ENCODE results near the gene NPIPA1. TPM values are rescaled to one million over a fixed set of nuclear protein-coding genes. Genes with fewer than 3 reads are reported as not detected.
"Not testable (repeated sequence)": the region's sequence is repeated elsewhere in the genome, so short reads cannot be mapped to it uniquely, and the experiment has no call there.

NPIPA1 gene
- total and polyA plus RNA-seq, 2 donors from 2014 or later = 26.7 to 79.3 TPM

GRCh38 chr16:14937994-14938393, 751 bp downstream of the NPIPA1 start:
- H3K4me1 ChIP-seq (ENCODE audit: control insufficient read depth in 2 of 3, insufficient read depth in 2 of 3, low read depth in 1 of 3, low read length in 3 of 3); intact Hi-C loops (cut with DNase I); H3K36me3 ChIP-seq (ENCODE audit: control insufficient read depth in 2 of 3, insufficient read depth in 3 of 3, low read length in 3 of 3); DNase-seq; H3K9me3 ChIP-seq (ENCODE audit: control insufficient read depth in 2 of 3, insufficient read depth in 1 of 3, low read length in 3 of 3); H3K27ac ChIP-seq (ENCODE audit: low read depth in 2 of 2, low read length in 2 of 2); H3K4me3 ChIP-seq (ENCODE audit: low read length in 3 of 3); FAIRE-seq; H3K27me3 ChIP-seq (ENCODE audit: control insufficient read depth, insufficient read depth, low read length); H3K9ac ChIP-seq (ENCODE audit: low read length in 3 of 3): not testable (repeated sequence)

DNA sequence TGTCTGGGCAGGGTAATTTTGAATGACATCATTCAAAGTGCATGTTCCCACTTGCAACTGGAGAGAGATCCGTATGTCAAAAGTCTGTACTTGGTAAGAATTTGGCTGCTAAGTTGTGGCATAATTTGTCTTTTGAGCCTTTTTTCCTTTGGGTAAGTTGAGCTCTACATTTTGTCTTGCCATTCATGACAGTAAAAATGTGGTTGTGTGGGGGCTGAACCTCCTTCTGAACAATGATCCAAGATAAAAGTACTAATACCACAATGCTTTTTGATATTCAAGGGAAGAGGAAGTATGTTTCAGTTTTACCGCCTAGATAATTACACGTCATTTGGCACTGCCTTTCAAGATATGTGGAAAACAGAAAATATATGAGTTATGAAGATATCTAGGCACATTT, 5.4 kb downstream of the NPIPA1 start:
- H3K4me3 ChIP-seq (ENCODE audit: low read length in 3 of 3); FAIRE-seq; H3K4me1 ChIP-seq (ENCODE audit: control insufficient read depth in 2 of 3, insufficient read depth in 2 of 3, low read depth in 1 of 3, low read length in 3 of 3); H3K9ac ChIP-seq (ENCODE audit: low read length in 3 of 3); DNase-seq; H3K9me3 ChIP-seq (ENCODE audit: control insufficient read depth in 2 of 3, insufficient read depth in 1 of 3, low read length in 3 of 3); H3K27ac ChIP-seq (ENCODE audit: low read depth in 2 of 2, low read length in 2 of 2); intact Hi-C loops (cut with DNase I); H3K36me3 ChIP-seq (ENCODE audit: control insufficient read depth in 2 of 3, insufficient read depth in 3 of 3, low read length in 3 of 3); H3K27me3 ChIP-seq (ENCODE audit: control insufficient read depth, insufficient read depth, low read length): not testable (repeated sequence)

DNA sequence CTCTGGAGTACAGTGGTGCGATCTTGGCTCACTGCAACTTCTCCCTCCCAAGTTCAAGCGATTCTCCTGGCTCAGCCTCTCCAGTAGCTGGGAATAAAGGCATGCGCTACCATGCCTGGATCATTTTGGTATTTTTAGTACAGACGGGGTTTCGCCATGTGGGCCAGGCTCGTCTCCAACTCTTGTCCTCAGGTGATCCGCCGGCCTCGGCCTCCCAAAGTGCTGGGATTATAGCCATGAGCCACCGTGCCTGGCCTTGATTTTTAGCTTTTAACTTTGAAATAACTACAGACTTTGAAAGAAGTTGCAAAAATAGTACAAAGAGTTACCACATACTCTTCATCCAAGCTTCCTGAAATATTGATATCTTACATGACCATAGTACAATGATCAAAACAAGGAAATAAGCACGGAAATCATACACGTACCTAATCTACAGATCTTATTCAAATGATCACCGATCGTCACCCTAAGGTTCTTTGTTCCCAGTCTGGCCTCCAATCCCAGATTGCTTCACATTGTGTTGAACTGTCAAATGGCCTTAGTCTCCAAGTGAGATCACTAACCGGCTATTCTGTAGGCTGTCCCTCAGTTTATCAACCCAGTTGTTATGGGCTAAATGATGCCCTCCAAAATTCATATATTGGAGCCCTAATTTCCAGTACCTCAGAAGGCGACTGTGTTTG, 18.4 kb downstream of the NPIPA1 start:
- no peak overlapping the region for H3K9ac ChIP-seq (ENCODE audit: low read length in 3 of 3)
- FAIRE-seq = no peak
- peak in 1 of 5 donors; percentile 66 for DNase-seq
- H3K9me3 ChIP-seq (ENCODE audit: control insufficient read depth in 2 of 3, insufficient read depth in 1 of 3, low read length in 3 of 3) = no peaks in the 10 kb centered on the region
- H3K27me3 ChIP-seq (ENCODE audit: control insufficient read depth, insufficient read depth, low read length) = no peaks in the 10 kb centered on the region
- no peak overlapping the region for H3K4me3 ChIP-seq (ENCODE audit: low read length in 3 of 3)
- intact Hi-C loops (cut with DNase I) = no loop called here
- H3K4me1 ChIP-seq (ENCODE audit: control insufficient read depth in 2 of 3, insufficient read depth in 2 of 3, low read depth in 1 of 3, low read length in 3 of 3) = peaks cover 0 to 2% (median 0%) of the 10 kb centered on the region in 3 donors
- H3K27ac ChIP-seq (ENCODE audit: low read depth in 2 of 2, low read length in 2 of 2) = no peak overlapping the region
- no peaks in the 10 kb centered on the region for H3K36me3 ChIP-seq (ENCODE audit: control insufficient read depth in 2 of 3, insufficient read depth in 3 of 3, low read length in 3 of 3)
- TF ChIP-seq, protein P1, sequence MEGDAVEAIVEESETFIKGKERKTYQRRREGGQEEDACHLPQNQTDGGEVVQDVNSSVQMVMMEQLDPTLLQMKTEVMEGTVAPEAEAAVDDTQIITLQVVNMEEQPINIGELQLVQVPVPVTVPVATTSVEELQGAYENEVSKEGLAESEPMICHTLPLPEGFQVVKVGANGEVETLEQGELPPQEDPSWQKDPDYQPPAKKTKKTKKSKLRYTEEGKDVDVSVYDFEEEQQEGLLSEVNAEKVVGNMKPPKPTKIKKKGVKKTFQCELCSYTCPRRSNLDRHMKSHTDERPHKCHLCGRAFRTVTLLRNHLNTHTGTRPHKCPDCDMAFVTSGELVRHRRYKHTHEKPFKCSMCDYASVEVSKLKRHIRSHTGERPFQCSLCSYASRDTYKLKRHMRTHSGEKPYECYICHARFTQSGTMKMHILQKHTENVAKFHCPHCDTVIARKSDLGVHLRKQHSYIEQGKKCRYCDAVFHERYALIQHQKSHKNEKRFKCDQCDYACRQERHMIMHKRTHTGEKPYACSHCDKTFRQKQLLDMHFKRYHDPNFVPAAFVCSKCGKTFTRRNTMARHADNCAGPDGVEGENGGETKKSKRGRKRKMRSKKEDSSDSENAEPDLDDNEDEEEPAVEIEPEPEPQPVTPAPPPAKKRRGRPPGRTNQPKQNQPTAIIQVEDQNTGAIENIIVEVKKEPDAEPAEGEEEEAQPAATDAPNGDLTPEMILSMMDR (IDR thresholded peaks at IDR 0.05; ENCODE audit: borderline replicate concordance, extremely low read depth, insufficient read depth) = no peak

GRCh38 chr16:14957576-14958322, 20.5 kb downstream of the NPIPA1 start:
- DNase-seq (peak in 2 of 5 donors; percentile 34 to 81), FAIRE-seq (no peak)
- no peak overlapping the region for H3K4me3 ChIP-seq (ENCODE audit: low read length in 3 of 3)
- peaks cover 0 to 2% (median 0%) of the 10 kb centered on the region in 3 donors for H3K4me1 ChIP-seq (ENCODE audit: control insufficient read depth in 2 of 3, insufficient read depth in 2 of 3, low read depth in 1 of 3, low read length in 3 of 3)
- H3K36me3 ChIP-seq (ENCODE audit: control insufficient read depth in 2 of 3, insufficient read depth in 3 of 3, low read length in 3 of 3) = no peaks in the 10 kb centered on the region
- no peaks in the 10 kb centered on the region for H3K9me3 ChIP-seq (ENCODE audit: control insufficient read depth in 2 of 3, insufficient read depth in 1 of 3, low read length in 3 of 3)
- TF ChIP-seq, protein P1 (IDR thresholded peaks at IDR 0.05; ENCODE audit: borderline replicate concordance, extremely low read depth, insufficient read depth) = no peak
- no peak overlapping the region for H3K27ac ChIP-seq (ENCODE audit: low read depth in 2 of 2, low read length in 2 of 2)
- no peaks in the 10 kb centered on the region for H3K27me3 ChIP-seq (ENCODE audit: control insufficient read depth, insufficient read depth, low read length)
- no peak overlapping the region for H3K9ac ChIP-seq (ENCODE audit: low read length in 3 of 3)
- intact Hi-C loops (cut with DNase I) = no loop called here
